ENCODE results near the gene LRCH1. TPM values are rescaled to one million over a fixed set of nuclear protein-coding genes. Genes with fewer than 3 reads are reported as not detected.

Gene LRCH1
- total and polyA plus RNA-seq, 2 donors from 2014 or later: 10.2 to 39.0 TPM

GRCh38 chr13:46562152-46562551 lies 9.2 kb downstream of the LRCH1 start:
- TF ChIP-seq, protein P1, sequence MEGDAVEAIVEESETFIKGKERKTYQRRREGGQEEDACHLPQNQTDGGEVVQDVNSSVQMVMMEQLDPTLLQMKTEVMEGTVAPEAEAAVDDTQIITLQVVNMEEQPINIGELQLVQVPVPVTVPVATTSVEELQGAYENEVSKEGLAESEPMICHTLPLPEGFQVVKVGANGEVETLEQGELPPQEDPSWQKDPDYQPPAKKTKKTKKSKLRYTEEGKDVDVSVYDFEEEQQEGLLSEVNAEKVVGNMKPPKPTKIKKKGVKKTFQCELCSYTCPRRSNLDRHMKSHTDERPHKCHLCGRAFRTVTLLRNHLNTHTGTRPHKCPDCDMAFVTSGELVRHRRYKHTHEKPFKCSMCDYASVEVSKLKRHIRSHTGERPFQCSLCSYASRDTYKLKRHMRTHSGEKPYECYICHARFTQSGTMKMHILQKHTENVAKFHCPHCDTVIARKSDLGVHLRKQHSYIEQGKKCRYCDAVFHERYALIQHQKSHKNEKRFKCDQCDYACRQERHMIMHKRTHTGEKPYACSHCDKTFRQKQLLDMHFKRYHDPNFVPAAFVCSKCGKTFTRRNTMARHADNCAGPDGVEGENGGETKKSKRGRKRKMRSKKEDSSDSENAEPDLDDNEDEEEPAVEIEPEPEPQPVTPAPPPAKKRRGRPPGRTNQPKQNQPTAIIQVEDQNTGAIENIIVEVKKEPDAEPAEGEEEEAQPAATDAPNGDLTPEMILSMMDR (IDR thresholded peaks at IDR 0.05; ENCODE audit: borderline replicate concordance, extremely low read depth, insufficient read depth): no peak
- no peak for FAIRE-seq
- H3K9me3 ChIP-seq (ENCODE audit: control insufficient read depth in 2 of 3, insufficient read depth in 1 of 3, low read length in 3 of 3): no peaks in the 10 kb centered on the region
- peaks cover 0 to 12% (median 9%) of the 10 kb centered on the region in 3 donors for H3K4me1 ChIP-seq (ENCODE audit: control insufficient read depth in 2 of 3, insufficient read depth in 2 of 3, low read depth in 1 of 3, low read length in 3 of 3)
- H3K9ac ChIP-seq (ENCODE audit: low read length in 3 of 3): no peak overlapping the region
- no peak overlapping the region for H3K4me3 ChIP-seq (ENCODE audit: low read length in 3 of 3)
- H3K36me3 ChIP-seq (ENCODE audit: control insufficient read depth in 2 of 3, insufficient read depth in 3 of 3, low read length in 3 of 3): no peaks in the 10 kb centered on the region
- intact Hi-C loops (cut with DNase I): no loop called here
- H3K27ac ChIP-seq (ENCODE audit: low read depth in 2 of 2, low read length in 2 of 2): no peak overlapping the region
- H3K27me3 ChIP-seq (ENCODE audit: control insufficient read depth, insufficient read depth, low read length): no peaks in the 10 kb centered on the region
- DNase-seq: no peak

DNA sequence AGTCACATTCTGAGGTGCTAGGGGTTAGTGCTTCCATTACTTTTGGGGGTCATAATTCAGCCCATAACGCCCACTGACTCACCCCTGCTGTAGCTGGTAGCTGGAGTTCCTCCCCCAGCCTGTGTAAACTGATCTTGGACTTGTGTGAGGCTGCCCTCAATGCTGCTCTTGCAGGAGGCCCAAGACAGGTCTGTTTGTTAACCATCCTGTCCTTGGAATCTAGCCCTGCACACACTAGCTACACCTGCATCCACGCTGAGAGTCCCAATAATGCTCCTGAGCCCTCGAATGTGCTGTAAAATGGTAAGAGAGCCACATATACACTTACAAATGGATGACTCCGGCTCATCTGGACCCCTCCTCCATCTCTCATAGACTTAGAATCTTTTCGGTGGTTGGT lies 9.6 kb downstream of the LRCH1 start:
- TF ChIP-seq, protein P1 (IDR thresholded peaks at IDR 0.05; ENCODE audit: borderline replicate concordance, extremely low read depth, insufficient read depth): no peak
- H3K36me3 ChIP-seq (ENCODE audit: control insufficient read depth in 2 of 3, insufficient read depth in 3 of 3, low read length in 3 of 3): no peaks in the 10 kb centered on the region
- FAIRE-seq (no peak), DNase-seq (no peak)
- H3K27me3 ChIP-seq (ENCODE audit: control insufficient read depth, insufficient read depth, low read length): no peaks in the 10 kb centered on the region
- intact Hi-C loops (cut with DNase I): no loop called here
- peaks cover 0 to 12% (median 9%) of the 10 kb centered on the region in 3 donors for H3K4me1 ChIP-seq (ENCODE audit: control insufficient read depth in 2 of 3, insufficient read depth in 2 of 3, low read depth in 1 of 3, low read length in 3 of 3)
- no peaks in the 10 kb centered on the region for H3K9me3 ChIP-seq (ENCODE audit: control insufficient read depth in 2 of 3, insufficient read depth in 1 of 3, low read length in 3 of 3)
- H3K9ac ChIP-seq (ENCODE audit: low read length in 3 of 3): no peak overlapping the region
- no peak overlapping the region for H3K4me3 ChIP-seq (ENCODE audit: low read length in 3 of 3)
- H3K27ac ChIP-seq (ENCODE audit: low read depth in 2 of 2, low read length in 2 of 2): no peak overlapping the region

DNA sequence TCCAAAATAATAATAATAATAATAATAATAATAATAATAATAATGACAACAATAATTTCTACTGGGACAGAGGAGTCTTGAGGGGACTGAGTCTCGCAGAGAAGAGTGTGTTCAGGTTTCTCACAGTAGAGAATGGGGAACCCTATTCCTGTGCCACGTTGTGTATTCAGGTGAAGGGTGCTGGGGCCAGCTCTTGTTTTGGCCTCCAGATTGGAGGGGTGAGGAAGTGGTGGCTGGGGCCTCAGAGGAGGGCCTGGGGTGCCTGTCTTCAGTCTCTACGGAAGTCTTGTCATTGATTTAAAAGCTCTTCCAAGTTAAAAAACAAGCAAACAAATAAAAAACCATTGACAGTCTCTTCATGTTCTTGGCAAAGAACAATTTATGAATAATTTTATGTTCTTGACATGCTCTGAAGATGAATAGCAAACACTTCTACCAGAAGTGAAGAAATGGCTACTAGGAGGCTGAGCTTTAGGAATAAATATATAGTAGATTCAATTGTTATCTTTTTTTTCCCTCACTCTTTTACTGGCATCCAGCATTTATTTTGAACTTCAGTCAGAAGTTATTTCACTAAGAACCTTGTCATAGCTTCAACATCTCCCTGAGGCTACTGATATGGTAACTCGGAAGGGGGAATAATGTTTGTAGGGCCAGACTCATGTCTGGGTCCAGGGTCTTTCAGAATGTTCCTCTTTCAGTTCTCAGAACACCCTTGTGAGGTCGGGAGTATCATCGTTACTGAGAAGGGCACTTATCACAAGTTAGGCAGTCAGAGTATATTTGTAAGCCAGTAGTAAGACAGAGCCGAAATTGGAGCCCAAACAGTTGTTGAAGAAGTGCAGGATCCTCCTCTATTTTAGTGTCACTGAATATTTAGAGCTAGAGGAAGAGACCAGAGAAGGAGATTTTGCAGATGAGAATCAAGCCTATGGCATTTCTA lies 13.1 kb downstream of the LRCH1 start:
- peaks cover 4 to 22% (median 13%) of the 10 kb centered on the region in 3 donors for H3K4me1 ChIP-seq (ENCODE audit: control insufficient read depth in 2 of 3, insufficient read depth in 2 of 3, low read depth in 1 of 3, low read length in 3 of 3)
- FAIRE-seq: no peak
- H3K4me3 ChIP-seq (ENCODE audit: low read length in 3 of 3): no peak overlapping the region
- TF ChIP-seq, protein P1 (IDR thresholded peaks at IDR 0.05; ENCODE audit: borderline replicate concordance, extremely low read depth, insufficient read depth): no peak
- no peaks in the 10 kb centered on the region for H3K36me3 ChIP-seq (ENCODE audit: control insufficient read depth in 2 of 3, insufficient read depth in 3 of 3, low read length in 3 of 3)
- H3K9ac ChIP-seq (ENCODE audit: low read length in 3 of 3): no peak overlapping the region
- no peaks in the 10 kb centered on the region for H3K27me3 ChIP-seq (ENCODE audit: control insufficient read depth, insufficient read depth, low read length)
- intact Hi-C loops (cut with DNase I): no loop called here
- no peak for DNase-seq
- no peak overlapping the region for H3K27ac ChIP-seq (ENCODE audit: low read depth in 2 of 2, low read length in 2 of 2)
- no peaks in the 10 kb centered on the region for H3K9me3 ChIP-seq (ENCODE audit: control insufficient read depth in 2 of 3, insufficient read depth in 1 of 3, low read length in 3 of 3)

Data from kidney (tissue), 14 donors.